GM04503 (cell line): ENCODE data around the gene UQCRC1.

Experiments
- DNase-seq: peaks from one replicate; pipeline ENCODE4 v3.0.0-alpha.2; 2012; ENCODE audit warnings: low read depth

Gene UQCRC1

GRCh38 chr3:48609088-48610005 lies at the start of gene UQCRC1:
Gene UQCRC1 (minus strand): TSS chr3:48609646. CDS start chr3:48609620, 26 bp downstream.
- peak; percentile 56 for DNase-seq

- DNase-seq, result no peak
Measured at GRCh38 chr3:48656841-48657281, 47.4 kb upstream of the UQCRC1 start.

- DNase-seq, result no peak
Measured at GRCh38 chr3:48656061-48656840, 46.8 kb upstream of the UQCRC1 start.

- DNase-seq, result no peak
Measured at GRCh38 chr3:48655606-48656005, 46.2 kb upstream of the UQCRC1 start.

GRCh38 chr3:48655063-48655462 lies 45.6 kb upstream of the UQCRC1 start:
- no peak for DNase-seq

- DNase-seq, result no peak
Measured at GRCh38 chr3:48652923-48653715, 43.7 kb upstream of the UQCRC1 start.

GRCh38 chr3:48651771-48652170 lies 42.3 kb upstream of the UQCRC1 start:
- no peak for DNase-seq

GRCh38 chr3:48650723-48651122 lies 41.3 kb upstream of the UQCRC1 start:
- no peak for DNase-seq

- DNase-seq, result no peak
Measured at GRCh38 chr3:48648188-48648850, 38.9 kb upstream of the UQCRC1 start.

GRCh38 chr3:48647714-48648113 lies 38.3 kb upstream of the UQCRC1 start:
- no peak for DNase-seq

- DNase-seq, result no peak
Measured at GRCh38 chr3:48644898-48645760, 35.7 kb upstream of the UQCRC1 start.

GRCh38 chr3:48642605-48643004 lies 33.2 kb upstream of the UQCRC1 start:
- no peak for DNase-seq

- DNase-seq, result no peak
Measured at GRCh38 chr3:48641396-48641795, 31.9 kb upstream of the UQCRC1 start.

GRCh38 chr3:48639944-48640606 lies 30.6 kb upstream of the UQCRC1 start:
- DNase-seq, result no peak

GRCh38 chr3:48637305-48637704 lies 27.9 kb upstream of the UQCRC1 start:
- DNase-seq, result no peak

- no peak for DNase-seq
Measured at GRCh38 chr3:48636149-48636655, 26.8 kb upstream of the UQCRC1 start.

GRCh38 chr3:48635222-48636021 lies 26.0 kb upstream of the UQCRC1 start, which contains the start of gene SLC26A6:
Gene SLC26A6 (minus strand): TSS chr3:48635461. CDS start chr3:48635393, 68 bp downstream.
- DNase-seq, result peak; percentile 77

- no peak for DNase-seq
Measured at GRCh38 chr3:48634661-48635221, 25.3 kb upstream of the UQCRC1 start.
